Measurements from ENCODE around the gene COBLL1.

COBLL1 gene

GRCh38 chr2:164746713-164747112, 94.9 kb downstream of the COBLL1 start:
- Histone ChIP-seq H3K4me3 (ENCODE audit: low read depth, low read length) (no peak overlapping the region), H3K4me1 (no peaks in the 10 kb centered on the region), H3K27me3 (no peaks in the 10 kb centered on the region), H3K9me3 (no peaks in the 10 kb centered on the region), H3K36me3 (no peaks in the 10 kb centered on the region)
- TF ChIP-seq CTCF (IDR thresholded peaks at IDR 0.05; ENCODE audit: low read depth, low read length), result no peak
- DNase-seq, result no peak

DNA sequence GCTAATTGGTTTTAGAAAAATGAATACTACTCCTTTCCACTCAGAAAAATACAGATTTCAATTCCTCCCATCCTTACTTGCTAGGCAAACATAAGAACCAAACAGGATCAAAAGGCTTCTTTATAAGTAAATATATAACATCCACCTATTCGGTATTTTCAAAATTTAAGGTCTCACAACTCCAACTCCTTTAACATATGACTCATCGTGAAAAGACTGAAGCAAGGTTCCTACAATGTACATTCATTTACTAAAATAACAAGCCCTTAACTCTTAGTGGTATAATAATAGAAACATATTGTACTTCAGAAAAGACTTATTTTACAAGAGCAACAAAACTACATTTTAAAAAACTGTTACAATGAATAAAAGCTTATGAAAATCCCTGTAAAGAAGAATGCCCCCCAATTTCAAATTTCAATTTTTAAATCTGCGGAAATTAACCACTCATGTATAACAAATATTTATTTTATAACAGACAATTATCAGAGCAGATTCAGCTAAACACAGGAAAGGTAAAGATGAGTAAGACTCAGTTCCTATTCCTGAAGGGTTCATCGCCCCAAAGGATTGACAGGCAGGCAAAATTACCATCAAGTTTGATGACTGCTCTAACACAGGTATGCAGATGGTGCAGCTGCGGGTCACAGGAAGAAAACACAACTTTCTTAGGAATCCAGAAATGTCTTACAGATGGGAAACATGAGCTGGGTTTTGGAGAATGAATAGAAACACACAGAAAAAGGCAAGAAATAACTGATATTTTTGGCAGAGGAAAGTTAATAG, 96.4 kb downstream of the COBLL1 start:
- no peak for TF ChIP-seq CTCF (IDR thresholded peaks at IDR 0.05; ENCODE audit: low read depth, low read length)
- DNase-seq, result no peak
- H3K4me3 ChIP-seq (ENCODE audit: low read depth, low read length), result no peak overlapping the region
- H3K9me3 ChIP-seq, result no peaks in the 10 kb centered on the region
- no peaks in the 10 kb centered on the region for H3K4me1 ChIP-seq
- no peaks in the 10 kb centered on the region for H3K27me3 ChIP-seq
- no peaks in the 10 kb centered on the region for H3K36me3 ChIP-seq

DNA sequence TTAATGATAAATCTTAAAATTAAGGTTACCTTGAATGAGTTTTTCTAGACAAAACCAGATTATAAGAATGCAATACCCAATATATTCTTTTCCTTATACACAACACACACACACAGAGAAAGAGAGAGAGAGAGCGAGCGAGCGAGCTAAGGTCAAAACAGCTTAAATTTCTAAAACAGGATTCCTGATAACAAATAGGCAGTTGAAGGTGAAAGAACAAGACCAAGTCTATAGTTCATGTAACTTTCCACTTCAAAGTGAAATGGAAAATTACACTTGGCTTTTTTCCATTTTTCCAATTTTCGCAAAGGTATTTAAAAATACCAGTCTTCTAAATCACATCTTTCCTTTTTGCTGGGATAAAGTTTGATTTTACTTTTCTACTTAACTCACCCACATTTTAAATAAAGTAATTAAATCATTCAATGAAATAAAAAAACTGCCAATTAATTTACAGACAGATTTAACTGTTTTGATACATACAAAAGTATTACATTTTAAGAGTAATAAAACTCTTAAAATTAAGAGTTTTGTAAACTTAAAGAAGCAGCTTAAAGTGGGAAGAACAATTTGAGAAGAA, 98.8 kb downstream of the COBLL1 start:
- no peak for DNase-seq
- Histone ChIP-seq H3K27me3 (no peaks in the 10 kb centered on the region), H3K4me3 (ENCODE audit: low read depth, low read length) (no peak overlapping the region), H3K4me1 (no peaks in the 10 kb centered on the region), H3K36me3 (no peaks in the 10 kb centered on the region), H3K9me3 (no peaks in the 10 kb centered on the region)
- no peak for TF ChIP-seq CTCF (IDR thresholded peaks at IDR 0.05; ENCODE audit: low read depth, low read length)

DNA sequence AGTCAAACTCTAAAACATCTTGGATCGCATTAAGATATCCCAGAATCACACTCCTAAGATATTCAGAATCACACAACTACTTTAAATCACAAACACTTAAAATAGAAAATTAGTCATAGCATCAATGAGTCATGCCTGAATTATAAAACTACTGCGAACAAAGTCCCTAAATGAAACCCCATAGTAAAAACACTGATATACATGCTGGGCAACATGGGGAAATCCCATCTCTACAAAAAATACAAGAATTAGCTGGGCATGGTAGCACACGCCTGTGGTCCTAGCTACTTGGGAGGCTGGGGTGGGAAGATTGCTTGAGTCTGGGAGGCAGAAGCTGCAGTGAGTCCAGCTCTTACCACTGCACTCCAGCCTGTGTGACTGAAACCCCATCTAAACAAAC, 101.7 kb downstream of the COBLL1 start:
- no peaks in the 10 kb centered on the region for H3K36me3 ChIP-seq
- DNase-seq, result no peak

DNA sequence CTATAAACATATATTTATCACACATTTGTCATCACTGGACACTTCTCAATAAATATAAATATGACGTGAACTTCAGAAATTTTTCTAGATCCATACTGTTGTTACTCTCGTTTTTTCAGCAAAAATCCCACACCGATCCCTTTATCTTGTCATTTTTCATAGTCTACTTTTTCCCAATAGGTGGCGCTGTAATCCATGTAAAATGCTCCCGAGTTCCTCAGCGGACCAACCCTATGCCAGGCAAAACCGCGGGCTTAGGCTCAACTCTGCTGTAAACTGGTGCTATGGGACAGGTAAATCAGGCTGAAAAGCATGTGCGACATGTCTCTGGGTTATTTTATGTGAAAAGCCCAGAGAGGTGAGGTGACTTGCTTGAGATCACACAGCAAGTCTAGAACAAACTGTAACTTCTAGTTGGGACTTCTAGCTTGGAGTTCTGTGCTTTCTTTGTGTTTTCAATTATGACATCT, 104.0 kb downstream of the COBLL1 start:
- peak; percentile 44 for DNase-seq

More for the DNA sequence above, 101.7 kb downstream of the COBLL1 start:
- Histone ChIP-seq H3K27me3 (no peaks in the 10 kb centered on the region), H3K9me3 (no peaks in the 10 kb centered on the region), H3K4me1 (no peaks in the 10 kb centered on the region), H3K4me3 (ENCODE audit: low read depth, low read length) (no peak overlapping the region)
- no peak for TF ChIP-seq CTCF (IDR thresholded peaks at IDR 0.05; ENCODE audit: low read depth, low read length)

More for the DNA sequence above, 104.0 kb downstream of the COBLL1 start:
- H3K36me3 ChIP-seq, result no peaks in the 10 kb centered on the region
- H3K9me3 ChIP-seq, result no peaks in the 10 kb centered on the region
- H3K4me1 ChIP-seq, result no peaks in the 10 kb centered on the region
- no peaks in the 10 kb centered on the region for H3K27me3 ChIP-seq
- TF ChIP-seq CTCF (IDR thresholded peaks at IDR 0.05; ENCODE audit: low read depth, low read length), result peak; percentile 59
- H3K4me3 ChIP-seq (ENCODE audit: low read depth, low read length), result no peak overlapping the region
